Cardiac atrium fibroblast (primary cell): ENCODE measurements around the gene INPP4B. TPM values are rescaled to one million over a fixed set of nuclear protein-coding genes. Genes with fewer than 3 reads are reported as not detected.

Source experiments
- total RNA-seq: library from RNA; depleted of rRNA; stranded (reverse); fragments of >200 nt; gene quantifications from 2 replicates; pipeline ENCODE4 v1.2.3, GENCODE V29; 2015

The INPP4B gene
- total RNA-seq: 1.6 and 3.9 TPM in 2 replicates

GRCh38 chr4:142846108-142846728, at the start of gene INPP4B:
Gene INPP4B (minus strand): TSS chr4:142846301.

